NCI-H526 treated with DMSO at 0.1 percent for 48 hours (cell line): ENCODE data around the gene CYSTM1.

Experiments used
- DNase-seq: peaks from one replicate; lab custom pipeline; 2025; lab: John Stamatoyannopoulos, UW

Gene CYSTM1

DNA sequence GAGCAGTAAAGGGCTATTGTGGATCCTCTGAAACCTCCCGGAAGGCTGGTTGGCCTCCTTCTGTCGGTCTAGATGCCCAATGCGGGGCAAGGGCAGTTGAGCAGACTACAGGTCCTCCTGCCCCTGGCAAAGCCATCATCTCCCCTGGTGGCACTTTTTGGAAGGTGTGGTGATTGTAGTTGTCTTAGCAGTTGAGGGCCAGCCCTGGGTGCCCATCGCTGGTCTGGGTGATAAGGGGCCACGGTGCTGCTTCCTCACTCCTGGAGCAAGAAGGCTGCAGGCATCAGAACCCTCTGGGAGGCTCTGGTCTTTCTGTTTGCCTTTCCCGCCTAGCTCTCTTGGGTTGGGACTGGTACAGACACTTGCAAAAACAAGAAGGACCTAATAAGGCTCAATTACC is 63.8 kb downstream of the CYSTM1 start:
- no peak for DNase-seq

DNA sequence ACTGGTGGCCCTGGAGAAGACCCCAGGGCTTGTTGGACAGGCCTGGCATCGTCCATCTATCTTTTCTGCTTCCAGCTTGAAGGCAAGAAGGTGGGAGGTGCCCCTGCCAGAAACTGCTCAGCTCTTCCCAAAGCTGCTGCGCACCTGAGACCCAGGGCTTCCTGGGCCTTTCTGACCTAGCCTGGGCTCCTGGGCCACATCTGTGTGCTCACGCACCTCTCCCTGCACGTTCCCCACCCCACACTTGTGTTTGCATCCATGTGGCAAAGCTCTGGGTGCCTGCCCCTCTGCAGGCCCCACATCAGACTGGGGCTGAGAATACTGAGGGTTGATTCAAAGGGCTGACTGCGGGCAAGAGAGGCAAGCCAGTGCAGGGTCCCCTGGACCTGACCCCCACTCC is 64.5 kb downstream of the CYSTM1 start:
- no peak for DNase-seq

DNA sequence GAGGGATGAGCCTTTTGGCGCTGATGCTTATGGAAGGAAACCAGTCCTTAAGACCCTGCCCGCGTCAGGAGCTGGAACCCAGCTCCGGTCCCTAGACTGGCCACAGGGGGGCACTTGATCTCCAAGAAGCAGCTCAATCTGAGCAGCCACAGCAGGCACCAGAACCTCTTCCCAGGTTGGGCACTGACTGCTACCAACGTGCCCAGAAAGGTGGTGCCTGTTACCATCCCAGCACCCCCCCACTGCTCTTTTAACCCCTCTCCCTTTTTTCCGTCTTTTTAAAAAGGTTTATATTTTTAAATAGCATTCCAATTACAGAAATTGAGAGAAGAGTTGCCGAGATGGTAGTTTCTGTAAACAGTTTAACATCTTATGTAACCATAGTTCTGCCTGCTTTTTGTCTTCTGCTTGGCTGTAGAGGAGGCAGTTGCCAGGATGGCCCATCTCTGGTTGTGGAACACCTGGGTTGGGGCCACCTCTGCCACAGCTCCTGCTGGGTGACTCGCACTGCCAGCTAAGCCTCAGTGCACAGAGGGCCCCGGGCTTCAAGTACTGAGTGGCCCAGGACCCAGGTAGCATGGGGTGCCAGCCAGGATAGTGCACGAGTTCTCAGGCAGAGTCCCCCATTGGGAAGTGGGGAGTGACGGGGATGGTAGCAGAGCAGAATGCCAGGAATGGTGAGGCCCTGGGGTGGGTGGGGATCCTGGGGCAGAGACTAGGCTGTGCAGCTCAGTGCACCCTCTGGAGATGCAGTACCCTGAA is 65.1 kb downstream of the CYSTM1 start:
- DNase-seq = peak; percentile 52

- no peak for DNase-seq
These were observed 66.2 kb downstream of the CYSTM1 start for GRCh38 chr5:140240987-140241706.

DNA sequence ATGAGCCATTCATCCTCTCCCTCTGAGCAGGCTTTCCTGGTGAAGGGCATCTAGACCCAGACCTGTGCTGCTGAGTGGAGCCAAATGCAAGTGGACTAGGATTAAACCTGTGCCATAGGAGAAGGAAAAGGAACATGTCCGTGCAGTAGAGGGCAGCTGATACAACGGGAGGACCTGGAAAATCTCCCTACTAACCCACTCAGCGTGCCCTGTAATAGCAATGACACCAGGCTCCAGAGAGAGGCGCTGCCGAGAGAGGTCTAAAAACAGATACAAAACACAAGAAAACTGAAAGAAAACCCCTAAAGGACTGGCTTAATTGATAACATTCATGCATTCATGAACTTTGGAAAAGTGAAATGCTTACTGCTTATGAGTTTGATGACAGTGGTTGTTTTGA is 67.1 kb downstream of the CYSTM1 start:
- no peak for DNase-seq

GRCh38 chr5:140242890-140243585 is 68.0 kb downstream of the CYSTM1 start:
- DNase-seq = no peak

DNA sequence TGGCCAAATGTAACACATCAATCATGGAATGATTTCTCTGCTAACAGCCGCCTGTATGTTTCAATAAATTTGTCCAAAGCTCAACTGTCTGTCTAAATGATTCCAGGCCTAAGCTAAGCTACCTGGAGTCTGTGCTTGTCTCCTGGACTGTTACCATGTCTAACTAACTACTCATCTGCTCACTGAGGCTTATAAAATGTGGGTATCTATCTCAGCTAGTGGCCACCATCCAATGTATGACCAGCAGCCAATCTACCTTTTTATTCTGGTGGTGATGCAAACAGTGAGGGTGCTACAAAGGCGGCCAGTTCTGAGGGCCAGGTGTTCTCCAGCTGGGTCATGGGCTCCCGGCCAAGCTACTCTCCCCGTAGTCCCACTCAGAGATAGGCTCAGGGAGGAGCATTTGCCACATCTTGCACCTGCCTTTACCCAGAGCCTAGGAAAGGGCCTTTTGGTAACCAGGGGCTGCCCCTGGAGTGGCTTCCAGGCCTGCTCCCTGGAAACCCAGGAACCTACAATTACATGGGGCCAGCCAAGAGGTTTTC is 68.8 kb downstream of the CYSTM1 start:
- no peak for DNase-seq

GRCh38 chr5:140244525-140245025 is 69.6 kb downstream of the CYSTM1 start:
- peak; percentile 79 for DNase-seq

- DNase-seq = no peak
These were observed 70.4 kb downstream of the CYSTM1 start for GRCh38 chr5:140245341-140245740.

DNA sequence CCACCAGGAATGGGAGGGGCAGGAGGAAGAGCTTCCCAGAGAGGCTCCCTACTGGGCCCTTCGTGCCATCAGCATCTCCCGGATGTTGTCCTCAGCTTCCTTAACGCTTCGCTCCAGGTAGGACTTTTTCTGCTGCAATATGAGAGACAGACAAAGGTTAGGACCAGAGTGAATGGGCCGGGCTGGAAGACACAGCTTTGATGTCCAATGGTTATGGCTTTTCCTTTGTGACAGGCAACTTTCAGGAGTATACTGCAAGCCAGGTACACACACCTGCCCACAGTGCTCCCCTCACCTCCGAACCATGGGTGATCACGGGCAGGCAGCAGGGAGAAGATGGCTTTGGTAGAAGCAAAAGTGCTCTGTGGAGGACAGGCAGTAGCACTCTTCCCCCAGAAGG is 70.9 kb downstream of the CYSTM1 start:
- DNase-seq = no peak

GRCh38 chr5:140246378-140247122 is 71.6 kb downstream of the CYSTM1 start:
- DNase-seq = no peak

DNA sequence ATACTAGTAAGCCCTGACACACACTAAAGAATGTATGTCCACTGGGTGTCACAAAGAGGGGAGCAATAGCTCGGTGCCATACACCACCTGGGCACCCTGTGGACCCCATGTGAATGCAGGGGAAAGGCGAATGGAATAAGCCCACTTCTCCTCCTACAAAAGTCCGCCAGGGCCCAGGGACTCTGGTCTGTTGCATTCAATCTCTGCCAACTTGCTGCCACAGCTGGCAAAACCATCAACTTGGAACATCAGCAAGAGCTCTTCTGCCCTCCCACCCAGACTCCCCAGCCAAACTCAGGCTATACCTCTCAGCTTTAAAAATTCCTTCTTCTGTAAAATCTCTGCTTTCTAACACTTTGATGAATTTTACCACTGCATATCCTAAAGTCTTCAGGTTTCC is 73.4 kb downstream of the CYSTM1 start:
- DNase-seq = no peak

DNA sequence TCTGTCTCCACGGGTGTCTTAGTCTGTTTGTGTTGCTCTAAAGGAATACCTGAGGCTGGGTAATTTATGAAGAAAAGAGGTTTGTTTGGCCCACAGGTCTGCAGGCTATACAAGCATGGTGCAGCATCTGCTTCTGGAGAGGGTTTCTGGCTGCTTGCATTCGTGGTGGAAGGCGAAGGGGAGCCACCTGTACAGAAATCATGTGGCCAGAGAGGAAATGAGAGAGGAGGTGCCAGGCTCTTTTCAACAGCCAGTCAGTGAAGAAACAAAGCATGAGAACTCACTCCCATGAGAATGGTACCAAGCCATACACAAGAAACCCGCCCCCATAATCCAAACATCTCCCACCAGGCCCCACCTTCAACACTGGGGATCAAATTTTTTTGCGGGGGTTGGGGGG is 74.5 kb downstream of the CYSTM1 start:
- no peak for DNase-seq

- no peak for DNase-seq
These were observed 75.4 kb downstream of the CYSTM1 start for GRCh38 chr5:140250386-140250785.

DNA sequence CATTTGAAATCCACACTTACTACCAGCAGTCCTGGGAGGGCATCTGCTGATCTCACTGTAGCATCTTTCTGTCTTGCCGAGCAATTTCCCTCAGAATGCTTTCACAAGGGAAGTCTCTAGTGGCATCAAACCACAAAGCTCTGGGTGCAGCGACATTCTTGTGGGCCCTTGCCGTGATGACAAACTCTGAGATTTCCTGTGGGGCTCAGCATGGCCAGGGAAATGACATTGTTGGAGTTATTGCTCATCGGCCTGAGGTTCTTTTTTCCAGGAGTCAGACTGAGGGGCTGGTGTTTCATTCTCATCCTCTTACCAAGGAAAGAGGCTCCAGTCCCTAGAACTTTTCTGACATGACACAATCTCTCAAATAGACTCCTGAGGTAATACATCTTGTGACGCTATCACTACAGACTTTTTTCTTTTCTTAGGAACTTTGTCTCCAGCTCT is 76.6 kb downstream of the CYSTM1 start:
- DNase-seq = no peak

DNA sequence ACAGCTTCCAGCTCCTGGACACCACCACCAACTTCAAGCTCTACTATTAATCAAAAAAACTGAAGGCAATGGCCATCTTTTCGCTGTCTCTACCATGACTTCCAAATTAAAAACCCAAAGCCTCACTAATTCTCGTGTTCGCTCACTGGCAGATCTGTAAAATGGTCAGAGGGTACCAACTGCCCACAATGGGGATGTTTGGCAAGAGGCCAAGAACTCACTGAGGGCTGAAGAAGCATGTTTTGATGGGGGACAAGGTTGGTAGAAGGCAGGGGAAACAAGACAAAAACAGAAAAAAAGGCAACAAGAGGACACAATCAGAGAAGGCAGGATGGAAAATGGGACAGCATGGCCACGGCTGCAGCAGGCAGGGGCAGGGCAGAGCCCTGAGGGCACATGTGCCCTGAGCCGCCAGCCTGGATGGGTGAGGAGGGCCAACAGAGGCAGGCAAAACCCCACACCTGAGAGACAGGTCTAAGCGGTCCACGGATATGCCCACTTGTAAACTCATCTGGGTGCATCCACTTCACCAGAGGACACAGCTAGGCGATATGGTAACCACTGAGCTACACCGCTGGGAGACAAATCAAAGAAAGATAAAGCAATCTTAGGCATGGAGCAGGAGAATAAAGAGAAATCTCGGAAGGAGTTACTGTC is 77.6 kb downstream of the CYSTM1 start:
- no peak for DNase-seq

DNA sequence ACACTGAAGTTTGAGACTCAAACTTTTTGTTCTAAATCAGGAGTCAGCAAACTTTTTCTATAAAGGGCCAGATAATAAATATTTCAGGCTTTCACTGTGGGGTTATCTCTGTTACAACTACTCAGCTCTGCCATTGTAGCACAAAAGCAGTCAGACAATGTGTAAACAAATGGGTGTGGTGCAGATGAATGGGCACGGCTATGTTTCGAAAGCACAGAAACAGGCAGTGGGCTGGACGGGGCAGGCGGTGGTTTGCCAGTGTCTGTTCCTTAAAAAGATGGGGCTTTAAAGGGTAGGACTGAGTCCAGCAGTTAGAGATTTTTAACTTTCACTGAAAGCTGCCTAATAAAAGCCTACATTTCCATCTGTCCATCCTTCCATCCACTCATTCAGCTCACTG is 79.0 kb downstream of the CYSTM1 start:
- no peak for DNase-seq

DNA sequence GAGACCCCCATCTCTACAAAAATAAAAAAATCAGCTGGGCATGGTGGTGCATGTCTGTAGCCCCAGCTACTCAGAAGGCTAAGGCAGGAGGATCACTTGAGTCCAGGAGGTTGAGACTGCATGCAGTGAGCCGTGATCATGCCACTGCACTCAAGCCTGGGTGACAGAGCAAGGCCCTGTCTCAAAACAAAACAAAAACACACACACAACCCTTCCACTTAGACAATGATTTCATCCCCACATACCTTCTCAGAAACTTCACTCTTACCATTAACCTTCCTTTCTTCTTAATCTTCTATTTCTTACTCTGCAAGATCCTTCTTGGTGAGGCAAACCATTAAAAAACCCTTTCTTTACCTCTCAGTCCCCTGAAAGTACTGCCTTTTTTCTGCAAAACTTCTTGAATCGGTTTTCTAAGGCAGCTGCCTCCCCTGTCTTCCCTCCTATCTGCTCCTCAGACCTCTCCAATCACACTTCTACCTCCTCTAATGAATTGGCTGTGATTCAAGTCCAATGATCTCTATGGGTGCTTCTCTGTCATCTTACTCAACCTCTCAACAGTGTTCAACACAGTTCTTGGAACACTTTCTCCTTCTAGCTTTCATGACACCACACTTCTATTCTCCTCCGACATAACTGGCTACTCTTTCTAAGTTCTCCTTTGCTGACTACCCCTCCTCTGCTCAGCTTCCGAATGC is 80.6 kb downstream of the CYSTM1 start:
- DNase-seq = no peak

- DNase-seq = no peak
These were observed 81.7 kb downstream of the CYSTM1 start for GRCh38 chr5:140256726-140257125.

DNA sequence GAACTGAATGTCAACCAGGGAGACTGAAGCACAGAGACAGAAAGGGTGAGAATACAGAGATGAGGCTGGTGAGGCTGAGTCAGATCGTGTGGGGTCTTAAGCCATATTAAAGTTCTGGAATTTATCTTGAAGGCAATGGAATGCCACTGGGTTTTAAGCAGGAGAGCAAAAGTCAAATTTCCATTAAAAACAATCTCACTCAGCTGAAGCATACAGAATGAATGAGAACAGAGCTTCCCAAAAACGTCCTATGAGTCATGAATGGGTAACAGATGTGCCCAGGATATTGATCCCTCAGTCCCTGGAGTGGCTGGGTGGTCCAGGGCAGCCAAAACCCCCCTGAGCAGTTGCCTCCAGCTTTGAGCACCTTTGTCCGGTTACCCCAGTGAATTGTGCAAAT is 83.0 kb downstream of the CYSTM1 start:
- DNase-seq = no peak

- DNase-seq = no peak
These were observed 83.9 kb downstream of the CYSTM1 start for GRCh38 chr5:140258873-140259272.
